C4-2B (cell line): ENCODE data around the gene PKHD1.

Source experiments
- ZFX ChIP-seq: fragments of 450-650 bp; IDR thresholded peaks from 2 replicates; pipeline ENCODE4 v1.6.1; 2017
- TF ChIP-seq, protein P1 (sequence below): fragments of 450-650 bp; conservative IDR thresholded peaks from 2 replicates; pipeline ENCODE4 v1.5.1; 2017; ENCODE audit warnings: mild to moderate bottlenecking

DNA sequence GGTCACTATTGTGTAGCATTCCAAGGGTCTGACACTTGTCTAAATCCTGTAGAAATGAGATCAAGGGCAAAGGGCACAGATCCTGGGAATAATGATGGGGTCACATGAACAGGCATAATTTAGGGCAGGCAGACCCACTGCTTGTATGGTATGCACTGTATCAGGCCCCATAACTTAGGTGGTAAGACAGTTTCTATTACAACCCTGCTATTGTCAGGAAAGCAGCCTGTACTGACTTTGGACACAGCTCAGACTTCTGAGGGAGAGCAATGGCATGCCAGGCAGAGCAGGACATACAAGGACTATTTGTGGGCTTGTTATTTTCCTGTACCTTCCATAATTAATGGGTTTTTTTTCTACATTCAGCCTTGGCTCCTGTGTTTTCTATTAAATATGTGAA lies 286.8 kb downstream of the PKHD1 start:
- TF ChIP-seq, protein P1, sequence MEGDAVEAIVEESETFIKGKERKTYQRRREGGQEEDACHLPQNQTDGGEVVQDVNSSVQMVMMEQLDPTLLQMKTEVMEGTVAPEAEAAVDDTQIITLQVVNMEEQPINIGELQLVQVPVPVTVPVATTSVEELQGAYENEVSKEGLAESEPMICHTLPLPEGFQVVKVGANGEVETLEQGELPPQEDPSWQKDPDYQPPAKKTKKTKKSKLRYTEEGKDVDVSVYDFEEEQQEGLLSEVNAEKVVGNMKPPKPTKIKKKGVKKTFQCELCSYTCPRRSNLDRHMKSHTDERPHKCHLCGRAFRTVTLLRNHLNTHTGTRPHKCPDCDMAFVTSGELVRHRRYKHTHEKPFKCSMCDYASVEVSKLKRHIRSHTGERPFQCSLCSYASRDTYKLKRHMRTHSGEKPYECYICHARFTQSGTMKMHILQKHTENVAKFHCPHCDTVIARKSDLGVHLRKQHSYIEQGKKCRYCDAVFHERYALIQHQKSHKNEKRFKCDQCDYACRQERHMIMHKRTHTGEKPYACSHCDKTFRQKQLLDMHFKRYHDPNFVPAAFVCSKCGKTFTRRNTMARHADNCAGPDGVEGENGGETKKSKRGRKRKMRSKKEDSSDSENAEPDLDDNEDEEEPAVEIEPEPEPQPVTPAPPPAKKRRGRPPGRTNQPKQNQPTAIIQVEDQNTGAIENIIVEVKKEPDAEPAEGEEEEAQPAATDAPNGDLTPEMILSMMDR: no peak
- no peak for TF ChIP-seq ZFX
